Mammary microvascular endothelial cell (primary cell): ENCODE results near the gene PLEKHA7. TPM values are rescaled to one million over a fixed set of nuclear protein-coding genes. Genes with fewer than 3 reads are reported as not detected.

Source experiments
- total RNA-seq: library from RNA; depleted of rRNA; stranded (reverse); fragments of >200 nt; gene quantifications from 2 replicates; pipeline ENCODE4 v1.2.3, GENCODE V29; 2015

PLEKHA7 gene, protein sequence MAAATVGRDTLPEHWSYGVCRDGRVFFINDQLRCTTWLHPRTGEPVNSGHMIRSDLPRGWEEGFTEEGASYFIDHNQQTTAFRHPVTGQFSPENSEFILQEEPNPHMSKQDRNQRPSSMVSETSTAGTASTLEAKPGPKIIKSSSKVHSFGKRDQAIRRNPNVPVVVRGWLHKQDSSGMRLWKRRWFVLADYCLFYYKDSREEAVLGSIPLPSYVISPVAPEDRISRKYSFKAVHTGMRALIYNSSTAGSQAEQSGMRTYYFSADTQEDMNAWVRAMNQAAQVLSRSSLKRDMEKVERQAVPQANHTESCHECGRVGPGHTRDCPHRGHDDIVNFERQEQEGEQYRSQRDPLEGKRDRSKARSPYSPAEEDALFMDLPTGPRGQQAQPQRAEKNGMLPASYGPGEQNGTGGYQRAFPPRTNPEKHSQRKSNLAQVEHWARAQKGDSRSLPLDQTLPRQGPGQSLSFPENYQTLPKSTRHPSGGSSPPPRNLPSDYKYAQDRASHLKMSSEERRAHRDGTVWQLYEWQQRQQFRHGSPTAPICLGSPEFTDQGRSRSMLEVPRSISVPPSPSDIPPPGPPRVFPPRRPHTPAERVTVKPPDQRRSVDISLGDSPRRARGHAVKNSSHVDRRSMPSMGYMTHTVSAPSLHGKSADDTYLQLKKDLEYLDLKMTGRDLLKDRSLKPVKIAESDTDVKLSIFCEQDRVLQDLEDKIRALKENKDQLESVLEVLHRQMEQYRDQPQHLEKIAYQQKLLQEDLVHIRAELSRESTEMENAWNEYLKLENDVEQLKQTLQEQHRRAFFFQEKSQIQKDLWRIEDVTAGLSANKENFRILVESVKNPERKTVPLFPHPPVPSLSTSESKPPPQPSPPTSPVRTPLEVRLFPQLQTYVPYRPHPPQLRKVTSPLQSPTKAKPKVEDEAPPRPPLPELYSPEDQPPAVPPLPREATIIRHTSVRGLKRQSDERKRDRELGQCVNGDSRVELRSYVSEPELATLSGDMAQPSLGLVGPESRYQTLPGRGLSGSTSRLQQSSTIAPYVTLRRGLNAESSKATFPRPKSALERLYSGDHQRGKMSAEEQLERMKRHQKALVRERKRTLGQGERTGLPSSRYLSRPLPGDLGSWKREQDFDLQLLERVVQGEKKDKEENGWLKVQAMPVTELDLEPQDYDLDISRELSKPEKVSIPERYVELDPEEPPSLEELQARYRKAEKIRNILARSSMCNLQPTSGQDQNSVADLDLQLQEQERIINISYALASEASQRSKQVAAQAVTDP
- total RNA-seq = 0.94 and 1.1 TPM in 2 replicates

GRCh38 chr11:17014321-17014832 lies at the start of gene PLEKHA7:
TSS of gene PLEKHA7 (minus strand) at chr11:17014414. CDS start at chr11:17014401, 13 bp downstream.

GRCh38 chr11:16738193-16738946 lies 275.8 kb downstream of the PLEKHA7 start, which contains the start of gene C11orf58:
TSS of gene C11orf58 (plus strand) at chr11:16738647. CDS start at chr11:16738779, 132 bp downstream.

Other genes with a start within 250 kb of the PLEKHA7 start
- 1,477 and 1,597 TPM in 2 replicates for gene RPS13, start 63.3 kb upstream of the PLEKHA7 start, total RNA-seq
- gene PIK3C2A, start 193.6 kb upstream of the PLEKHA7 start, total RNA-seq = 90.7 and 104 TPM in 2 replicates